SK-N-MC (cell line): ENCODE results near the gene CLCN7.

Experiments
- EZH2 ChIP-seq: fragments of 200-600 bp; sonication (generic); IDR thresholded peaks from one replicate; pipeline ENCODE4 v1.6.1; 2017; ENCODE audit warnings: antibody characterized with exemption
- FOXP2 ChIP-seq: optimal IDR thresholded peaks from 2 replicates; pipeline ENCODE3; 2011; ENCODE audit warnings: mild to moderate bottlenecking, moderate library complexity; ENCODE audit not compliant: insufficient read depth; ENCODE audit errors: extremely low read length, control extremely low read depth
- POLR2AphosphoS5 ChIP-seq: IDR thresholded peaks from 2 replicates; pipeline ENCODE4 v1.6.1; 2012; ENCODE audit warnings: mild to moderate bottlenecking, low read depth, low read length, borderline replicate concordance

DNA sequence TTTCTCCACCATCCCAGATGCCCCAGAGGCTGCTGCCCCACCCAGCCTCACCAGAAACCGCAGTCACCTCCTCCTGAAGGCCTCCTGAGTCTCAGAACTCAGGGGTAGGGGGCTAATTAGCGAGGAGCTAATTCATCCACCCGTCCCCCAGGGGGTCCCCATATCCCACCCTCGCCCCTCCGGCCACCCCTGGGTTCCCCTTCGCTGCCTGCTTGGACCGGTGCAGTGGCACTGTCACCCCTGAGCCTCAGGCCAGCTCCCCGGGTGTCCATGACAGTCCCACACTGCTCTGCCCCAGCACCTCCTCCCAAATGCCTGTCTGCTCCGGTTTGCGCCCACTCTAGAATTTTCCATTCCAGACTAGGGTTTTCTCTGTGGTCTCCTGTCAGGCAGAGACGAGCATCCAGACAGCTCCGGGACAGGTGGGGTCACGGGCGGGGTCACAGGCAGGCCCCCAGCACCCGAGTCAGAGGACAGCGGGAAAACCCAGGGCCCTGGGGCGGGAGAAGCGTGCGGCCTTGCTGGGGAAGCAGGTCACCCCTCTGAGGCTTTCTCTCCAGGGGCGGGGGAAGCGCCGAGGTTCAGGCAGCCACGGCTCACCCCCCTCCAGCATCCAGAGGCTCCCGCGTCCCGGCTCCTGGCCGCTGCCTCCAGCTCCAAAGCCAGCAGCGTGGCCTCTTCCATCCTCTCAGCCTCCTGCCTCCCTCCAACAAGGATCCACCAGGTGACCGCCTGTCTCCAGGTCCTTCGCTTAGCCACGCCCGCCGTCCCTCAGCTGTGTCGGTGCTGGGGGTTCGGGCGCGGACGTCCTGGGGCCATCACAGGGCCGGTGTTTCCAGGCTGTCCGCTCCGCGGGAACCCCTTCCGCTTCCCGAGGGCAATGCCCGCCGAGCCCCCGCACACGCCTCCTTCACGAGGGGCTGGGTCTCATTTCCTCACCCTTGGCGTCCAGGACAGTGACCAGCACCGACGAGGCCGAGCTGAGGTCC lies 47.1 kb downstream of the CLCN7 start:
- TF ChIP-seq EZH2, result no peak
- TF ChIP-seq POLR2AphosphoS5, result no peak
- no peak for TF ChIP-seq FOXP2
